Anterior cingulate cortex (tissue), 58 donors: ENCODE measurements around the gene HGD.
"Not testable (repeated sequence)": the region's sequence is repeated elsewhere in the genome, so short reads cannot be mapped to it uniquely, and the experiment has no call there.

Experiments used
- DNase-seq, 58 donors: peaks; one replicate each; lab custom pipeline; 2025; lab: John Stamatoyannopoulos, UW

The HGD gene

GRCh38 chr3:120680193-120680894 lies 1.7 kb downstream of the HGD start:
- DNase-seq: no peak

GRCh38 chr3:120678984-120679383 lies 3.1 kb downstream of the HGD start:
- DNase-seq: no peak

GRCh38 chr3:120678331-120678947 lies 3.6 kb downstream of the HGD start:
- peak in 46 of 58 donors; percentile 5 to 79 (median 50) for DNase-seq

- DNase-seq: not testable (repeated sequence)
Observed at GRCh38 chr3:120677193-120677592, 4.8 kb downstream of the HGD start.

- peak in 10 of 58 donors; percentile 2 to 21 (median 10) for DNase-seq
Observed at GRCh38 chr3:120673116-120673515, 8.9 kb downstream of the HGD start.

GRCh38 chr3:120670576-120670975 lies 11.5 kb downstream of the HGD start:
- no peak for DNase-seq

GRCh38 chr3:120664926-120665325 lies 17.1 kb downstream of the HGD start:
- DNase-seq: no peak

GRCh38 chr3:120661945-120662344 lies 20.1 kb downstream of the HGD start:
- DNase-seq: no peak

GRCh38 chr3:120661106-120661905 lies 20.7 kb downstream of the HGD start:
- DNase-seq: peak in 1 of 58 donors; percentile 15

- DNase-seq: no peak
Observed at GRCh38 chr3:120659834-120660233, 22.2 kb downstream of the HGD start.

GRCh38 chr3:120659285-120659684 lies 22.8 kb downstream of the HGD start:
- DNase-seq: no peak

- DNase-seq: peak in 7 of 58 donors; percentile 3 to 25 (median 10)
Observed at GRCh38 chr3:120652896-120653545, 29.0 kb downstream of the HGD start.

GRCh38 chr3:120652281-120652680 lies 29.8 kb downstream of the HGD start:
- DNase-seq: peak in 2 of 58 donors; percentile 16 to 19

- no peak for DNase-seq
Observed at GRCh38 chr3:120650311-120650710, 31.7 kb downstream of the HGD start.

- DNase-seq: no peak
Observed at GRCh38 chr3:120649830-120650233, 32.2 kb downstream of the HGD start.

- DNase-seq: no peak
Observed at GRCh38 chr3:120648290-120648689, 33.7 kb downstream of the HGD start.

- peak in 28 of 58 donors; percentile 4 to 76 (median 23) for DNase-seq
Observed at GRCh38 chr3:120646771-120647432, 35.1 kb downstream of the HGD start.

- DNase-seq: peak in 32 of 58 donors; percentile 1 to 80 (median 28)
Observed at GRCh38 chr3:120645083-120645845, 36.8 kb downstream of the HGD start.

GRCh38 chr3:120642368-120642948 lies 39.6 kb downstream of the HGD start:
- DNase-seq: no peak
